Parietal lobe (tissue), 1 donor: ENCODE data around the gene ZNF454. TPM values are rescaled to one million over a fixed set of nuclear protein-coding genes. Genes with fewer than 3 reads are reported as not detected.

Experiments used
- total RNA-seq: library from RNA; depleted of rRNA; stranded (reverse); fragments of >200 nt; gene quantifications from one replicate; pipeline ENCODE4 v1.2.3, GENCODE V29; 2014

The ZNF454 gene
- 25.4 TPM for total RNA-seq

DNA sequence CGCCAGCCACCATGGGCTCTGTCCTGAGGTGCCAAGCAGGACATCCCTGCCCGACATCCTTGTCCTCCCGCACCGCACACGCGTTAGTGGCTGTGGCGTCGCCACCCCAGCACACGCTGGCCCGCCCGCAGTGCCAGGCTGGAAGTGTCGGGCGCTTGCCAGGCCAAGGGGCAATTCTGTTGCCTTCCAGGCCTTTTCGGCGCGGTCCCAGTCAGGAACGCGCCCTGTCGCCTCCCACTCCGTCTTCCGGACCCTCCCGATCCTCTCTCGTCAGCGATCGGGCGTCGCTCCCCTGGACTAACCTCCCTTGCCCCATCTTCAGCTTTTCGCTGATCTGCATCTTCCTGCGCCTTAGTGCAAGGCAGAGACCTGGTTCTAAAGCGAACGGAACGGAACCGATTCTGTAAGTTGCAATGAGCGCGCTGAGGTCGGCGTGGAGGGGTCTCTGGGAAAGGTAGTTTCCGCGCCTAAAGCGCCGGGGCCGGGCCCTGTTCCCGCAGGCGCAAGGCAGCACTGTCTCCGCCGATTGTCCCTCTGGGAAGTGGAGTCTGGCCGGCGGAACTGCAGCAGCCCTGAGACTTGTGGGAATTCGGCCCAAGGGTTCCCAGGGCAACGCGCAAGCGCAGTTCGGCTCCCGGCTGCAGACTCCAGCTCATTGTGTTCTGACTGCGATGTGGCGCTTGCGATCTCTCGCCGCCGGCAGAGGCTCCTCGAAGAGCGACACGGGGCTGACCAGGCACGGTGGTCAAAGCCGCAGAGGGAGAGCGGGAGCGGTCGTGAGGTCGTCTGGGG, at the start of gene ZNF454:
TSS of gene ZNF454 (plus strand) at position 630 of the 792 bp plus-strand sequence. CDS start 1,594 bp downstream, outside the sequence.

DNA sequence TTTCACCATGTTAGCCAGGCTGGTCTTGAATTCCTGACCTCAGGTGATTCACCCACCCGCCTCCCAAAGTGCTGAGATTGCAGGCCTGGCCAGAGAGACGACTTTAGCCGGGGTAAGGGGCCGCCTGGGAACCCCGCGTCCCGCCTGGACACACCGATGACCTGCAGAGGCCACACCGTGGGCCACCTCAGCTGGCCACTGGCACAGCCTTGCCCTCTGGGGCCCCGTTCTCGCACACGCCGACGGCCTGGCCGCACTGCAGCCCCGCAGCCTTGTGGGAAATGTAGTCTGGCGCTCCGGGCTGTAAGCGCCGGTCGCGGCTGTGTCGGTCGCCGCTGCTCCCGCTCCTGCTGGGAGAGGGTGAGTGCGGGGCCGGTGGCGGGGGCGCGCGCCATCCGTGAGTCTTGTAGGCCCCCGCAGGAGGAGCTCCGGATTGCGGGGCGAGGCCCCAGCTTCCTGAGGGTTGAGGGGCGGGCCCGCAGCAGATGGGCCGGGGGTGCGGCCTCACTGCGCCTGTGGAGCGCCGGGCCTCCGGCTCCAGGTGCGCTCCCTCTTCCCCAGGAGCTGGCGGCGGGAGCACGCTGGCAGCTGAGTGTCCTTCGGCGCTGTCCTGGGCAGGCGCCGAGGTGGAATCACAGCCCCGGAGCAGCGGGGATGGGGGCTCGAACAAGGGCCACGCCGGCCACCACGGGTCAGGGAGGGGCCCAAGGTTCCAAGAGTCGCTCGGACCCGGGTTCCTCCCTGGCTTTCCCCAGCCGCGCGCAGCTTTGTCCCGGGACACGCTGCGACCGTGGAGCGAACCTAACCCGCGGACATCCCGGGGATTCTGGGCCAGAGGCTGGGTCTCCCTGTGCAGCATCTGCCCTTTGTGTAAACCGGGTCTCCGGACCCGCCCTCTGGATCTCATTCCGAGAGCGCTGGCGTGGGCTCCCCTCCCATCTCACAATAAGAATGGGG, 45.1 kb upstream of the ZNF454 start, which contains the start of gene ZFP2:
TSS of gene ZFP2 (plus strand) at position 299 of the 957 bp plus-strand sequence. CDS start 35,401 bp downstream, outside the sequence.

DNA sequence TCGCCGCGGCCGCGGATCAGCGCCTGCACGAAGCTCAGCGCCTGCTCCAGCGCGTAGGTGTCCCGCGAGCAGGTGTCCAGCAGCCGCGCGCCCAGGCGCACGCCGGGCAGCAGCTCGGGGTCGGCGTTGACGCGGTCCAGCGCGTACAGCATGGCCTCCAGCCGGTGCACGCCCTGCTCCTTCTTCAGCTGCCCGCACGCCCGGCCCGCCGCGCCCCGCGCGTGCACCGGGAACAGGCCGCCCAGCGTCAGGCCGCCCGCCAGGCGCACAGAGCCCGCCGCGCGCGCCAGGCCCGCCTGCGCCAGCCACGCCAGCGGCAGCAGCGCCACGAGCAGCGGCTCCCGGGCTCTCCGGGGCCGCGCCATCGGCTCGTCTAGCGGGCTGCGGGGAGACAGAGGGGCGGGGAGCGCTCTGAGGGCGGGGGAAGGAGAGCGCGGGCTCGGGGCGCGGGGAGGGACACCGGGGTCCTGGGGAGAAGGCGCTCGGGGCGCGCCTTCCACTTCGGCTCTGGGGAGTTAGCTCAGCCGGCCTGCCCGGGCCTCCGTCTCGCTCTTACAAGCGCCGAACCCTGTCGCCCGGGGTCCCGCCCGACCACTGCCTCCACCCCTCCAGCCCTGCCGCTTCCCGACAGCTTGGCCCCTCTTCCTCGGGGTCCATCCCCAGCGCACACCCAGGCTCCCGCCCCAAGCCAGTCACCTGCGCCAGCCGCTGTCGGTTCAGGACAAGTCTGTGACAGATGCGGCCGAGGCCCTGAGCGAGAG, 53.8 kb downstream of the ZNF454 start, which contains the start of gene GRM6:
TSS of gene GRM6 (minus strand) at position 741 of the 761 bp plus-strand sequence. CDS start at position 365, 376 bp downstream.

Other genes starting within 250 kb of the ZNF454 start
- 25.4 TPM for gene ZNF354A, start 210.5 kb upstream of the ZNF454 start, total RNA-seq
- 39.8 TPM for gene ZNF354B, start 81.2 kb upstream of the ZNF454 start, total RNA-seq
- gene ZFP2, start 45.3 kb upstream of the ZNF454 start, total RNA-seq, result 10.3 TPM
- gene GRM6, start 54.1 kb downstream of the ZNF454 start, total RNA-seq, result 0.63 TPM
- 21.3 TPM for gene ZNF879, start 82.6 kb downstream of the ZNF454 start, total RNA-seq
- 52.6 TPM for gene ZNF354C, start 119.2 kb downstream of the ZNF454 start, total RNA-seq